ENCODE measurements around the gene TPH2. TPM values are rescaled to one million over a fixed set of nuclear protein-coding genes. Genes with fewer than 3 reads are reported as not detected.

TPH2 gene
- polyA plus RNA-seq, 1 donor (not counting 4 experiments of a cell fraction or from before 2014, with no cell fraction given) = not detected

- Histone ChIP-seq H3K9me3 (ENCODE audit: control insufficient read depth, low read depth, low read length) (no peaks in the 10 kb centered on the region), H3K9me1 (ENCODE audit: control insufficient read depth, extremely low read depth, insufficient read depth, low read length) (no peaks in the 10 kb centered on the region), H3K27me3 (ENCODE audit: control insufficient read depth, extremely low read depth, insufficient read depth, low read length) (no peaks in the 10 kb centered on the region), H3K4me3 (ENCODE audit: control insufficient read depth in 2 of 3, extremely low read depth in 1 of 3, insufficient read depth in 2 of 3, low read depth in 1 of 3, low read length in 3 of 3) (no peak overlapping the region), H2AFZ (ENCODE audit: control insufficient read depth, low read length) (no peak overlapping the region), H3K4me1 (ENCODE audit: control insufficient read depth, extremely low read depth, insufficient read depth, low read length) (no peaks in the 10 kb centered on the region), H4K20me1 (ENCODE audit: control insufficient read depth, extremely low read depth, insufficient read depth, low read length) (no peaks in the 10 kb centered on the region), H3K36me3 (ENCODE audit: control insufficient read depth in 2 of 2, extremely low read depth in 1 of 2, insufficient read depth in 2 of 2, low read length in 2 of 2) (no peaks in the 10 kb centered on the region), H3K27ac (ENCODE audit: control insufficient read depth, insufficient read depth, low read length) (no peak overlapping the region), H3K79me2 (ENCODE audit: control insufficient read depth, insufficient read depth, low read length) (no peaks in the 10 kb centered on the region), H3K9ac (ENCODE audit: control insufficient read depth, extremely low read depth, insufficient read depth, low read length) (no peak overlapping the region), H3K4me2 (ENCODE audit: control insufficient read depth, extremely low read depth, insufficient read depth, low read depth, low read length) (no peak overlapping the region)
- TF ChIP-seq EZH2 (IDR thresholded peaks at IDR 0.05; ENCODE audit: low read length) (no peak), CTCF (optimal IDR thresholded peaks at IDR 0.05 in 1 of 3, IDR thresholded peaks at IDR 0.05 in 1 of 3, conservative IDR thresholded peaks at IDR 0.05 in 1 of 3; ENCODE audit: extremely low read depth in 1 of 3, insufficient read depth in 2 of 3, low read length in 3 of 3) (no peak)
- dilution Hi-C loops (cut with MboI; ENCODE audit: extremely low pct_ligation_motif_present, low sequenced_read_pairs) = no loop called here
- DNase-seq (ENCODE audit: low read depth, low spot score) = no peak
- FAIRE-seq = no peak
Observed at GRCh38 chr12:72006766-72007165, 68.1 kb downstream of the TPH2 start.

- no peaks in the 10 kb centered on the region for H3K36me3 ChIP-seq (ENCODE audit: control insufficient read depth in 2 of 2, extremely low read depth in 1 of 2, insufficient read depth in 2 of 2, low read length in 2 of 2)
- H3K79me2 ChIP-seq (ENCODE audit: control insufficient read depth, insufficient read depth, low read length) = no peaks in the 10 kb centered on the region
- H3K27me3 ChIP-seq (ENCODE audit: control insufficient read depth, extremely low read depth, insufficient read depth, low read length) = no peaks in the 10 kb centered on the region
- dilution Hi-C loops (cut with MboI; ENCODE audit: extremely low pct_ligation_motif_present, low sequenced_read_pairs) = no loop called here
- H3K9me3 ChIP-seq (ENCODE audit: control insufficient read depth, low read depth, low read length) = no peaks in the 10 kb centered on the region
- H3K4me3 ChIP-seq (ENCODE audit: control insufficient read depth in 2 of 3, extremely low read depth in 1 of 3, insufficient read depth in 2 of 3, low read depth in 1 of 3, low read length in 3 of 3) = no peak overlapping the region
- no peak for DNase-seq (ENCODE audit: low read depth, low spot score)
- H4K20me1 ChIP-seq (ENCODE audit: control insufficient read depth, extremely low read depth, insufficient read depth, low read length) = no peaks in the 10 kb centered on the region
- no peaks in the 10 kb centered on the region for H3K4me1 ChIP-seq (ENCODE audit: control insufficient read depth, extremely low read depth, insufficient read depth, low read length)
- no peak overlapping the region for H3K4me2 ChIP-seq (ENCODE audit: control insufficient read depth, extremely low read depth, insufficient read depth, low read depth, low read length)
- H3K27ac ChIP-seq (ENCODE audit: control insufficient read depth, insufficient read depth, low read length) = no peak overlapping the region
- no peaks in the 10 kb centered on the region for H3K9me1 ChIP-seq (ENCODE audit: control insufficient read depth, extremely low read depth, insufficient read depth, low read length)
- no peak overlapping the region for H2AFZ ChIP-seq (ENCODE audit: control insufficient read depth, low read length)
- H3K9ac ChIP-seq (ENCODE audit: control insufficient read depth, extremely low read depth, insufficient read depth, low read length) = no peak overlapping the region
- FAIRE-seq = no peak
- TF ChIP-seq EZH2 (IDR thresholded peaks at IDR 0.05; ENCODE audit: low read length) (no peak), CTCF (optimal IDR thresholded peaks at IDR 0.05 in 1 of 3, IDR thresholded peaks at IDR 0.05 in 1 of 3, conservative IDR thresholded peaks at IDR 0.05 in 1 of 3; ENCODE audit: extremely low read depth in 1 of 3, insufficient read depth in 2 of 3, low read length in 3 of 3) (no peak)
Observed at GRCh38 chr12:72010356-72010755, 71.7 kb downstream of the TPH2 start.

Data from keratinocyte (primary cell).